AG04450 (cell line): ENCODE measurements around the gene OR8D1. TPM values are rescaled to one million over a fixed set of nuclear protein-coding genes. Genes with fewer than 3 reads are reported as not detected.
A peak's percentile ranks its signal among the peaks of the same experiment; 100 is the strongest.
"Not testable (repeated sequence)": the region's sequence is repeated elsewhere in the genome, so short reads cannot be mapped to it uniquely, and the experiment has no call there.

Experiments used
- CTCF ChIA-PET: fragments of 300-600, 350-600 bp; formaldehyde crosslinking; extraction: SDS; loops from one replicate; lab custom pipeline; 2022; ENCODE audit warnings: antibody characterized with exemption, inconsistent platforms; lab: Charles Lee
- POLR2A ChIA-PET: fragments of 350-600 bp; formaldehyde crosslinking; extraction: SDS; loops from one replicate; lab custom pipeline; 2021; ENCODE audit warnings: antibody characterized with exemption, inconsistent platforms; lab: Yijun Ruan, JAX
- DNase-seq: peaks from one replicate; pipeline ENCODE4 v3.0.0-alpha.2; 2011; ENCODE audit warnings: low read depth, low spot score
- H3K27ac ChIP-seq: one replicate; pipeline ENCODE4 v1.5.1; 2012; ENCODE audit warnings: low read depth, low read length, control low read depth
- H3K27me3 ChIP-seq: one replicate; pipeline ENCODE4 v1.6.0; 2012; ENCODE audit warnings: low read length; ENCODE audit not compliant: control insufficient read depth, insufficient read depth
- H3K4me3 ChIP-seq: 2 replicates; pipeline ENCODE4 v1.5.1; 2011; ENCODE audit warnings: mild to moderate bottlenecking, low read depth, low read length, control low read depth
- H3K9me3 ChIP-seq: 2 replicates; pipeline ENCODE4 v1.5.1; 2012; ENCODE audit warnings: low read length; ENCODE audit not compliant: control insufficient read depth, insufficient read depth
- polyA plus RNA-seq: library from polyadenylated mRNA; depleted of rRNA; stranded (reverse); fragments of >200 nt; gene quantifications from 2 replicates; pipeline ENCODE4 v1.2.3, GENCODE V29; 2011
- TF ChIP-seq, protein P1 (sequence below): IDR thresholded peaks from 2 replicates; pipeline ENCODE4 v1.5.1; 2011; ENCODE audit warnings: low read depth, low read length, control low read depth, inconsistent platforms

Gene OR8D1
- polyA plus RNA-seq, 1 experiment: not detected

DNA sequence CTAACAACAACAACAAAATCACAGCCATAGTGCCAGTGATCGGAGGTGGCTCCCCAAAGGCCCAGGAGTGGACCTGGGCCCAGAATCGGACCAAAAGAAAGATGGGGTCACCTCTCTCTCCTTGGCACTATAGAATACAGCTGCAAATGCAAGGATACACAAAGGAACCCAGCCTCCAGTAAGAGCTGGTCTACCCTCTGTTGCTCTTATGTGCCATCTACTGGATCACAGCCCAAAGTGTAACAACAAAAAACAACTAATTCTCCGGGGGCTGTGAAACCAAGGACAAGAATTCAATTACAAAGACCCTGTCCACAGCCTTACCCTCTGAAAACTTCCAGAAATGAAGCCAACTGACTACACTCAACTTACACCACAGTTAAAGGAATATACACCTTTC, 35.9 kb downstream of the OR8D1 start:
- TF ChIP-seq, protein P1, sequence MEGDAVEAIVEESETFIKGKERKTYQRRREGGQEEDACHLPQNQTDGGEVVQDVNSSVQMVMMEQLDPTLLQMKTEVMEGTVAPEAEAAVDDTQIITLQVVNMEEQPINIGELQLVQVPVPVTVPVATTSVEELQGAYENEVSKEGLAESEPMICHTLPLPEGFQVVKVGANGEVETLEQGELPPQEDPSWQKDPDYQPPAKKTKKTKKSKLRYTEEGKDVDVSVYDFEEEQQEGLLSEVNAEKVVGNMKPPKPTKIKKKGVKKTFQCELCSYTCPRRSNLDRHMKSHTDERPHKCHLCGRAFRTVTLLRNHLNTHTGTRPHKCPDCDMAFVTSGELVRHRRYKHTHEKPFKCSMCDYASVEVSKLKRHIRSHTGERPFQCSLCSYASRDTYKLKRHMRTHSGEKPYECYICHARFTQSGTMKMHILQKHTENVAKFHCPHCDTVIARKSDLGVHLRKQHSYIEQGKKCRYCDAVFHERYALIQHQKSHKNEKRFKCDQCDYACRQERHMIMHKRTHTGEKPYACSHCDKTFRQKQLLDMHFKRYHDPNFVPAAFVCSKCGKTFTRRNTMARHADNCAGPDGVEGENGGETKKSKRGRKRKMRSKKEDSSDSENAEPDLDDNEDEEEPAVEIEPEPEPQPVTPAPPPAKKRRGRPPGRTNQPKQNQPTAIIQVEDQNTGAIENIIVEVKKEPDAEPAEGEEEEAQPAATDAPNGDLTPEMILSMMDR: no peak
- Histone ChIP-seq H3K4me3 (no peak overlapping the region), H3K27me3 (no peaks in the 10 kb centered on the region), H3K27ac (no peak overlapping the region), H3K9me3 (no peaks in the 10 kb centered on the region; the same call in 1 of the 2 replicates)
- CTCF ChIA-PET: interaction anchor here (1.0 to 1.6 kb wide), 2 partner anchors 206 to 208 kb away, joined by 3 to 5 read pairs; no protein-coding TSS in a partner anchor
- POLR2A ChIA-PET: no interaction called here
- DNase-seq: no peak

DNA sequence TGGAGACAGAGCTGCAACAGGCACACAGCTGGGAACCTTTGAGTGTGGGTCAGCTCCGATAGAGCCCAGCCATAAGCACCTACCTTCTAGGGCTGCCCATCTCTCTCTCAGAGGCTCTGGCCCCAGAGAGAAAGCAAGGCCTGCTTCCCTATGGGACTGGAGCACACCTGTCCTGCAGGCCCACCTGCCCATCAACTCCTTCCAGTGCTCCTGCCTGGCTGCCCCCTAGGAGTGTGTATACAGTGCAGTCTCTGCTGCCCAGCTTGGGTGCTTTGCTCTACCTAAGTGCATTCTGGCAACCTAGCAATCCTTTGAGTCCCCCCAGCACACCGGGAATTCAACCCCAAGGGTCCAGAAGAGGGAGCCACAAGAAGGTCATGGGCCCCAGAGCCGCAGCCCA, 36.5 kb downstream of the OR8D1 start:
- no peak for DNase-seq
- Histone ChIP-seq H3K9me3 (no peaks in the 10 kb centered on the region; the same call in 1 of the 2 replicates), H3K4me3 (no peak overlapping the region), H3K27me3 (no peaks in the 10 kb centered on the region), H3K27ac (no peak overlapping the region)
- TF ChIP-seq, protein P1: no peak
- ChIA-PET CTCF (interaction anchor here (1.6 kb wide), 1 partner anchor 208 kb away, joined by 5 read pairs; no protein-coding TSS in a partner anchor), POLR2A (no interaction called here)

DNA sequence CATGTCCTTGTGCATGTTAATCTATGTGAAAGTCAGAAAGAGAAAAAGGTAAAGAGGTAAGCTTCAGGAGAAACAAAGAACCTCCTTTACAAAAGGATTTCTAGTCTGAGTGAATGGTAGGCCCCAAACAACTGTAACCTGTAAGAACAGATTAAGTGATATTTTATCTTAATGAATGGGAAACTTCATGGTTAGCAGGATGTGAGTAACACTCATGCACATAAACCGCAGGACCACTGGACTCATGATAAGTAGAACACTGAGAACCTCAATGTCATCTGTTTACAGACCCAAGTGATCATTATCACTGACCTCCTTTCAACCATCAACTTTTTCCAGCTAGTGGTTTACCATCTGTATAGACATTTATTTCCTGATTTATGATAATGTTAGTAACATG, 37.7 kb downstream of the OR8D1 start:
- no peaks in the 10 kb centered on the region for H3K27me3 ChIP-seq
- ChIA-PET CTCF (interaction anchor here (0.6 kb wide), 1 partner anchor 124 kb away, joined by 4 read pairs; no protein-coding TSS in a partner anchor), POLR2A (no interaction called here)
- H3K27ac ChIP-seq: no peak overlapping the region
- TF ChIP-seq, protein P1: no peak
- no peaks in the 10 kb centered on the region; the same call in 1 of the 2 replicates for H3K9me3 ChIP-seq
- no peak overlapping the region for H3K4me3 ChIP-seq
- DNase-seq: peak; percentile 58

DNA sequence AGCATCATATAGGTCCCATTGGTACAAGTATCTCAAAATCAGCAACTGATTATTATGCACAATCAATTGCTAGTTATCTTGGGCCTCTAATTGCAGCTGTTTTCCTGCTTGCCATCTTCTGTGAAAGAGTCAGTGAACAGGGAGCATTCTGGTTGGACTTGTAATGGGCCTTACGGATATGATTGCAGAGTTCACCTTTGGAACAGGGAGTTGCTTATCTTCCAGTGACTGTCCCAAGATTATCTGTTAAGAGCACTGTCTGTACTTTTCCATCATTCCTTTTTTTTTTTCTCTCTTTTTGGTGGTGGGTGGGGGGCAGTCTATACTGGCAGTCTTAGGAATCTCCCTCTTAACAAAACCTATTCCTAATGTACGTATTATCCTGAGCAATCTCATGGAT, 39.7 kb downstream of the OR8D1 start:
- ChIA-PET CTCF (interaction anchor here (1.2 kb wide), 1 partner anchor 57 kb away, joined by 3 read pairs; no protein-coding TSS in a partner anchor), POLR2A (no interaction called here)
- Histone ChIP-seq H3K9me3 (no peaks in the 10 kb centered on the region; the same call in 1 of the 2 replicates), H3K27ac (no peak overlapping the region), H3K27me3 (no peaks in the 10 kb centered on the region), H3K4me3 (no peak overlapping the region)
- DNase-seq: no peak
- TF ChIP-seq, protein P1: no peak

DNA sequence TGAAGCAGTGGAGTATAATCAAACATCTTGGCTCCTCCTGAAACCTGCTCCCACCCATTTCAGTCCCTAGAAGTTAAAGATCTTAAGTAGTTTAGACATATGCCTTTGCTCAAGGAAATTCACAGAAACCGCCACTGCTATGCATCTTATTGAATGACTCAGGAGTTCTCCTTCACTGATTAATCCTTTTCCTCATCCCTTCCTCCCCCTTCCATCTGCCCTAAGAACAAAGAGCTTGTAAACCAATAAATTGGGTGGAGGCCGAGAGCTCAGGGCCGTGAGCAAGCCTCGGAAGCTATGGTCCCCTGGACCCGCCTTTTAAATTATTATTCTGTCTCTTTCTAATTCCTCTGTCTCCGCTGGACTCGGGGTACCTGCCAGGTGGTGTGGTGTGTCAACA, 42.9 kb downstream of the OR8D1 start:
- CTCF ChIA-PET: not testable (repeated sequence)

DNA sequence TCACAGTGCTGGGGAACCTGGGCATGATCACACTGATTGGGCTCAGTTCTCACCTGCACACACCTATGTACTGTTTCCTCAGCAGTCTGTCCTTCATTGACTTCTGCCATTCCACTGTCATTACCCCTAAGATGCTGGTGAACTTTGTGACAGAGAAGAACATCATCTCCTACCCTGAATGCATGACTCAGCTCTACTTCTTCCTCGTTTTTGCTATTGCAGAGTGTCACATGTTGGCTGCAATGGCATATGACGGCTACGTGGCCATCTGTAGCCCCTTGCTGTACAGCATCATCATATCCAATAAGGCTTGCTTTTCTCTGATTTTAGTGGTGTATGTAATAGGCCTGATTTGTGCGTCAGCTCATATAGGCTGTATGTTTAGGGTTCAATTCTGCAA, 48.7 kb downstream of the OR8D1 start:
- POLR2A ChIA-PET, H3K27ac ChIP-seq: not testable (repeated sequence)
- CTCF ChIA-PET: interaction anchor here (0.6 kb wide), 1 partner anchor 33 kb away, joined by 5 read pairs; no protein-coding TSS in a partner anchor

More for the DNA sequence above, 42.9 kb downstream of the OR8D1 start:
- H3K27ac ChIP-seq, H3K9me3 ChIP-seq, DNase-seq, H3K4me3 ChIP-seq, POLR2A ChIA-PET, H3K27me3 ChIP-seq: not testable (repeated sequence)

More for the DNA sequence above, 48.7 kb downstream of the OR8D1 start:
- H3K9me3 ChIP-seq, H3K4me3 ChIP-seq, H3K27me3 ChIP-seq, DNase-seq: not testable (repeated sequence)
